Measurements from ENCODE around the gene TARS3.

TARS3 gene

GRCh38 chr15:101619615-101619865 is 104.7 kb downstream of the TARS3 start:
- TF ChIP-seq POLR2A (IDR thresholded peaks at IDR 0.05; ENCODE audit: extremely low read depth, insufficient read length) (no peak), MYC (IDR thresholded peaks at IDR 0.05; ENCODE audit: low read depth, low read length) (no peak), CTCF (IDR thresholded peaks at IDR 0.05; ENCODE audit: low read depth, low read length) (no peak), MAX (IDR thresholded peaks at IDR 0.05; ENCODE audit: low read depth, low read length) (no peak)
- DNase-seq (ENCODE audit: low read depth), result no peak

DNA sequence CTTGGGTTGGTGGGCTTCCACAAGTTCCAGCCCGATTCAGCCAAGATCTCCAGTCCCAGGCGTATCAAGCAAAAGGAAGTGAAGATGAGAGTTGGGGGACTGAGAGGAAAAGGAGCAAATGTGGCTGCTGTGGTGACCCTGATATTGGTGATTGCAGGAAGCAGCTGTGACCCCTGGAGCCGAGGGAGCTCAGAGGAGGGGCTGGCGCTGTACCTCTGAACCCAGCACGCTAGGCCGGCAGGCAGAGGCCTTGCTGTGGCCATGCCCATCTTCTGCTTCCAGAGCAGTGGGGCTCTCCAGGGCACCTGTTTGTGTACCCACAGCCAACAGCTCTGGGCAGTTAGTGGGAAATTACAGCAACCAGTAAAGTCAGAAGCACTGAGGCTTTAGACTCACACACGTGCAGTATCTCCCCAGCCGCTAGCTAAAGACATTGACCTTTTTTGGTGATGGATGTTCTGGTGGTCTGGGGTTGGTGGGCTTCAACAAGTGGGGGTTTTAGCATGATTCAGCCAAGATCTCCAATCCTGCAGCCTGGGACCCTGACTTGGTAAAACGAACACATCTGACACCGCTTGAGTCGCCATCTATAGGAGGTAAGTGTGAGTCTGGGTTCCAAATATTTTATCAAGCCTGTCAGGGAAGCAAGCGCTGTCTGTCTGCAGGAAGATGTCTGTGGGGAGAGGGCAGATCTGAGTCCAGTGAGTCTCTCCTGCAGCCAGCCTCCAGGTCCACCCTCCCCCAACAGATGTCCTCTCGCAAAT is 105.2 kb downstream of the TARS3 start:
- no peak for DNase-seq (ENCODE audit: low read depth)
- TF ChIP-seq MAX (IDR thresholded peaks at IDR 0.05; ENCODE audit: low read depth, low read length), result no peak
- TF ChIP-seq MYC (IDR thresholded peaks at IDR 0.05; ENCODE audit: low read depth, low read length), result no peak
- TF ChIP-seq POLR2A (IDR thresholded peaks at IDR 0.05; ENCODE audit: extremely low read depth, insufficient read length), result no peak
- no peak for TF ChIP-seq CTCF (IDR thresholded peaks at IDR 0.05; ENCODE audit: low read depth, low read length)
- H3K4me3 ChIP-seq (ENCODE audit: low read depth, low read length), result no peak overlapping the region

More at GRCh38 chr15:101619615-101619865, 104.7 kb downstream of the TARS3 start:
- no peak overlapping the region for H3K4me3 ChIP-seq (ENCODE audit: low read depth, low read length)

GRCh38 chr15:101618076-101618475 is 106.2 kb downstream of the TARS3 start:
- no peak overlapping the region for H3K4me3 ChIP-seq (ENCODE audit: low read depth, low read length)
- TF ChIP-seq CTCF (IDR thresholded peaks at IDR 0.05; ENCODE audit: low read depth, low read length) (no peak), MAX (IDR thresholded peaks at IDR 0.05; ENCODE audit: low read depth, low read length) (no peak), POLR2A (IDR thresholded peaks at IDR 0.05; ENCODE audit: extremely low read depth, insufficient read length) (no peak), MYC (IDR thresholded peaks at IDR 0.05; ENCODE audit: low read depth, low read length) (no peak)
- DNase-seq (ENCODE audit: low read depth), result no peak

DNA sequence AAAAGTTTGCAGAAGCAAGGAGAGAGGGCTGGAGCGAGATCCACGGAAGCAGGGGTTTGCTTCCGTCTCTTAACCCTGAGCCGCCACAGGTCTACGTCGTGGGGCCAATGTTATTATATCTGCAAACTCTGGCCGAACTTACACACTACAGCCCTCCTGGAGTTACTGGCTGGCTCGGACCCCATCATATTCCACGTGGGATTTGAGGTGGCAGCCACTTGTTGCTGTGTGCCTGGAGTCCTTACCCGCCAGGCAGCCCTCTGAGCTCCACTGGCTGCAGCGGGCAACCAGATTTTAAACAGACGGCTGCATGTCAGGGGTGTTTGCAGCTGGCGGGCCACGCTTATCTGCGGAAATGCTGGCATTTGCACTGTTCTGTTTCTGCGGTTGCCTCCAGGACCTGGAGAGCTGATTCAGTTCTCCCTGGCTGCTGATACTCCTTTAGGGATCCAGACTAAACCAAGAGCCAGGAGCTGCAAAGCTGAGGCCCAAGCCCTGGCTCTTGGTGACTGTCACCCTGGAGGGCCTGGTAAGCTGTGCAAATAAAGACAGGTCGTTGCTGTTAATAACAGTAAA is 106.8 kb downstream of the TARS3 start:
- H3K4me3 ChIP-seq (ENCODE audit: low read depth, low read length), result no peak overlapping the region
- TF ChIP-seq MYC (IDR thresholded peaks at IDR 0.05; ENCODE audit: low read depth, low read length), result no peak
- no peak for TF ChIP-seq MAX (IDR thresholded peaks at IDR 0.05; ENCODE audit: low read depth, low read length)
- TF ChIP-seq CTCF (IDR thresholded peaks at IDR 0.05; ENCODE audit: low read depth, low read length), result no peak
- no peak for TF ChIP-seq POLR2A (IDR thresholded peaks at IDR 0.05; ENCODE audit: extremely low read depth, insufficient read length)
- DNase-seq (ENCODE audit: low read depth), result no peak

DNA sequence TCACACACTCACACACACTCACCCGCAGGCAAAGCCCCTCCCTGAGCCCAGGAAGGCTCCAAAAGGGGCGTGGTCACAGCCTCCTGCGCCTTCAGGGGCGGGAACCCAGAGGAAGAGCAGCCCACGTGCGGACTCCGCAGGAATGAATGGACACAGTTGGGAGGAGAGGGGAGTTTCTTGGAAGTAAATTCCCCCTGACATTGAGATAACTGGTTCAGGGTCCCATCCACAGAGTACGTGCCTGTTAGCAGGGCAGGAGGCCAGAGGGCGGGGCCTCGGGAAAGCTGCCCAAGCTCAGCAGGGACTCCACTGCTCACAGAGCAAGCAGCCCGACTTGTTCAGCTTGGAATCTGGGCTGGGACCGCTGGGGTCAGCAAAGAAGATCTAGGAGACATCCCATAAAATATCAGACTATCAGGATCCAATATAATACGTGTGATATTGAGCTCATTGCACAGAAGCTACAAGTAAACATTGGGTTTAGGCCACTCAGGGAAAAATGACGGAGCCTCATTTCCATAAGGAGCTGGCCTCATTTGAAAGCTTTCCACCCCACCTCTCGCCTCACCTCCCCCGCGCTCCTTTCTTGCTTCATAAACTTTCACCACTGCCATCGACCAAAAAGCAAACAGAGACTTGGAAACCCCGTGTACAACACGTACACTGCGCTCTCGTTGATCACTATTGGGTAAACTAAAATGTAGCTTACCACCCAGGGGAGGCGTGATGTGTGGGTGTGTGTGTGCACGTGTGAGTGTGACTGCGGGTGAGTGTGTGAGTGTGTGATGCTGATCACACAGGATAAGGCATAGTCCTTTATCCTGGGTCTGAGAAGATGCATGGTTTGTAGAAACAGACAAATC is 108.1 kb downstream of the TARS3 start:
- TF ChIP-seq MYC (IDR thresholded peaks at IDR 0.05; ENCODE audit: low read depth, low read length), result no peak
- no peak for TF ChIP-seq MAX (IDR thresholded peaks at IDR 0.05; ENCODE audit: low read depth, low read length)
- no peak for TF ChIP-seq POLR2A (IDR thresholded peaks at IDR 0.05; ENCODE audit: extremely low read depth, insufficient read length)
- no peak for TF ChIP-seq CTCF (IDR thresholded peaks at IDR 0.05; ENCODE audit: low read depth, low read length)
- no peak overlapping the region for H3K4me3 ChIP-seq (ENCODE audit: low read depth, low read length)
- DNase-seq (ENCODE audit: low read depth), result no peak

Data from NB4 (cell line).